Non-pigmented ciliary epithelial cell (primary cell): ENCODE data around the gene CUL9.
"Not testable (repeated sequence)": the region's sequence is repeated elsewhere in the genome, so short reads cannot be mapped to it uniquely, and the experiment has no call there.

ENCODE experiments used
- DNase-seq: peaks from one replicate; pipeline ENCODE4 v3.0.0-alpha.2; 2010; ENCODE audit warnings: low read depth

CUL9 gene

DNA sequence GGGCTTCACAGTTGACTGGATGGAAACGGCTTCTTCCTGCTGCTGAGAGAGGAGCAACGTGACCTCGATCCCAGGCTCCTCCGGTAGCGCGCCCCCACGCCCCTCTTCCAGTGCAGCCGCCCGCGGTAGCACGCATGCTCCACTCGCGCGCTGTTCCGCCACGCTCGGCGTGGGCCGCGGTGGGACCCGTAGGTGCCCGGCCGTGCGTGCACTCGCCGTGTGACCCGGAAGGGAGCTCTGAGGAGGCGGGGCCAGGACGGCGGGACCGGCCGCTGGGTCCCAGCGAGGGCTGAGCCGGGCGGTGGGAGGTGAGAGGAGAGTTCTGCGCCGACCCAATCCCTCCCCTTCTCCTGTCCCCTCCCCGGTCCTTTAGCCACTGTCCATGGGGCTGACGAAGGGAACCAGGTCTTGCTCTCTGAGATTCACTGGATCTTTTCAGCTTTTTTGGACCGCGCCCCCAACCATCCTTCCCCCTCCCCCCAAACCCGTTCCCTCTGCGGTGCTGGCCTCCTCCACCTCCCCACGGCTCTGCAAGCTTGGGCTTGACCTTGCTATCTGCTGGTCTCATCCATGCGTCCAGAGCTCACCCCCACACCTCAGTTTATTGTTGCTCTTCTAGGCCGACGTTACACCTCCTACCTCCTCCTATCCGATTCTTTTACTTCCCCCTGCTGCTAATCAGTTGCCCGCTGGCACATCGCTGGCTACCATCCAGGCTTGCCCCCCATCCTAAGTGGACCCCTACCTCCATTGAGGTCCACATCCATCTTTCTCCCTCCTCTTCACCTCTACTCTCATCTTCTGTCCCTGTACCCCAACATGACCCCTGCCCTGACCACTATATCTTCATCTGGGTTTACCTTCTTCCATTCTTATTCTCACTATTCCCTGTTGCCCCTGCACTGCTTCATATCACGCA, at the start of gene CUL9:
TSS of gene CUL9 (plus strand) at position 255 of the 919 bp plus-strand sequence. CDS start 2,115 bp downstream, outside the sequence.
- no peak for DNase-seq

DNA sequence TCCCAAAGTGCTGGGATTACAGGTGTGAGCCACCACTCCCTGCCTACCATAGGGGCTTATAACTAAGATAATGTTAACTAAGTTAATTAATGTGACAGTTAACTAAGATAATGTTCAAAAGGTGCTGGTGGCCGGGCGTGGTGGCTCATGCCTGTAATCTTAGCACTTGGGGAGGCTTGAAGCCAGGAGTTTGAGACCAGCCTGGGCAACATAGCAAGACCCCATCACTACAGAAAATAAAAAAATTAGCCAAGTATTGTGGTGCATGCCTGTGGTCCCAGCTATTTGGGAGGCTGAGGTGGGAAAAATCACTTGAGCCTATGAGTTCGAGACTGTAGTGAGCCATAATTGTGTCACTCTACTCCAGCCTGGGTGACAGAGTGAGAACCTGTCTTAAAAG, 43.7 kb upstream of the CUL9 start:
- no peak for DNase-seq

DNA sequence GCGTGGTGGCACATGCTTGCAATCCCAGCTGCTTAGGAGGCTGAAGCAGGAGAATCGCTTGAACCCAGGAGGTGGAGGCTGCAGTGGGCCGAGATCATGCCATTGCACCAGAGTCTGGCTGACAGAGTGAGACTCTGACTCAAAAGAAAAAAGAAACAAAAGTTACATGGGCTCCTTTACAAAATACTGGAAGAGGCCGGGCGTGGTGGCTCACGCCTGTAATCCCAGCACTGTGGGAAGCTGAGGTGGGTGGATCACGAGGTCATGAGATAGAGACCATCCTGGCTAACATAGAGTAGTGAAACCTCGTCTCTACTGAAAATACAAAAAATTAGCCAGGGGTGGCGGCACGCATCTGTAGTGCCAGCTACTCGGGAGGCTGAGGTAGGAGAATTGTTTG, 42.0 kb upstream of the CUL9 start:
- DNase-seq: not testable (repeated sequence)

DNA sequence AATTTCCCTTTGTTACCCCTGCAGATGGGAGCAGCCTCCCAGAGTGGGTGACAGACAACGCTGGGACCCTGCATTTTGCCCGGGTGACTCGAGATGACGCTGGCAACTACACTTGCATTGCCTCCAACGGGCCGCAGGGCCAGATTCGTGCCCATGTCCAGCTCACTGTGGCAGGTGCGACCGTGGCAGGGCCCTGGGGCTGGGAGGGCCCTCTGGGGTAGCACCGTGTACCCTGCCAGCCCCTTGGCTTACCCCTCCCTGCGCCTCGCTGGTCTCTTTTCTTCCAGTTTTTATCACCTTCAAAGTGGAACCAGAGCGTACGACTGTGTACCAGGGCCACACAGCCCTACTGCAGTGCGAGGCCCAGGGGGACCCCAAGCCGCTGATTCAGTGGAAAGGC, 40.4 kb upstream of the CUL9 start:
- no peak for DNase-seq

DNA sequence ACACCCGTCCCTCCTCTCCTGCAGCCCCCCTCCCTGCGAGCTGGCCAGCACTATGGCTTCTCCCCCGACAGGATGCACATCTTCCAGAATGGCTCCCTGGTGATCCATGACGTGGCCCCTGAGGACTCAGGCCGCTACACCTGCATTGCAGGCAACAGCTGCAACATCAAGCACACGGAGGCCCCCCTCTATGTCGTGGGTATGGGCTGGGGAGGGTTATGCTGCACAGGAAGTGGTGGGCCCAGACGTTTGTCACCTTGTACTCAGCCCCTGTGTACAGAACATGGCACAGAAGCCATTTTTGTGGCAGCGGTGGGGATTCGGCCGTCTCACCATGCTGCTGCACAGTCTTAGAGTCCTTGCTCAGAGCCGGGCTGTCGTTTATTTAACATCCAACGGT, 39.9 kb upstream of the CUL9 start:
- DNase-seq: no peak

DNA sequence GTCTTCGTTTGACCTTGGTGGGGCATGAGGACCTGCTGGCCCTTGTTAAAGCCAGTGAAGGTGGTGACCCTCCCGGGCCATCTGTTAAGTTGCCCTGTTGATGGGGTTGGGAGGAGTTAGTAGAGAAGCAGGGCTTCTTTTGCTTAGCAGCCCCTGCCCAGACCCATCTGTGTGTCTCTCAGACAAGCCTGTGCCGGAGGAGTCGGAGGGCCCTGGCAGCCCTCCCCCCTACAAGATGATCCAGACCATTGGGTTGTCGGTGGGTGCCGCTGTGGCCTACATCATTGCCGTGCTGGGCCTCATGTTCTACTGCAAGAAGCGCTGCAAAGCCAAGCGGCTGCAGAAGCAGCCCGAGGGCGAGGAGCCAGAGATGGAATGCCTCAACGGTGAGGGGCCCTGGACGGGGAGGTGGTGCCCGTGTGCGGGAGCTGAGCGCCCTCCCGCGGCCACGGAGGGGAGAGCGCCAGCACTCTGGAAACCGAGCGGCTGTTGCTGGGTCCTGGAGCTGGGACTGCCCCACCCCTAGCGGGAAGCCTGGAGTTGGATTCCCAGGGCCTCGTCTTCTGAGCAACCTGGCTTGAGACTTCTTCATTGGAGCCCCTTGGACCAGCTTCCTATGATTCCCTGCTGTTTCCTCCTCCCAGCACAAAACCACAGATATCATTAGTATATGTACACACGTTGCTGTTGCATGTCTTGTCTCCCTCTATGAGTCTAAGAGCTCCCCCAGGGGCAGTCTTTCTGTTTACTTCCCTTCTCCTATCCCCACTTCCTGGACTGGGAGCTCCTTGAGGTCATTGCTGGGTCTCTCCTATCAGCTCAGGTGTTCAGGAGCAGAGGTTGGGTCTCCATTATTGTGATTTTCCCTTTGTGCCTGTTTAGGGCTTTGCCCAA, 38.5 kb upstream of the CUL9 start:
- DNase-seq: peak; percentile 63

DNA sequence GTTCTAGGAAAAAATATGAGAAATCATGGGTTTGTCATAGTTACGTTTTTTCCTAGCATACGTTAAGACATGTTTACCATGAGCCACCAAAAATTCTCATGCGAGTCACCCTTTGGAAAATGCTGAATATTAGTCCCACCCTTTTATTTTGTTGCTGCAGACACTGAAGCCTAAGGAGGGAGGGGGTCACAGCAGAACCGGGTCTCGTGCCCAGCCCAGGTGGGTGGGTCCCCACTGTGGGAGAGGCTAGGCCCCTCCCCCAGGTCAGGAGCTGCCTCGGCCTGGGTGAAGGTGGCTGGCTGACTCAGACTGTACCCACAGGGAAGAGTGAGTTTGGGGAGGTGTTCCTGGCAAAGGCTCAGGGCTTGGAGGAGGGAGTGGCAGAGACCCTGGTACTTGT, 37.1 kb upstream of the CUL9 start:
- no peak for DNase-seq

DNA sequence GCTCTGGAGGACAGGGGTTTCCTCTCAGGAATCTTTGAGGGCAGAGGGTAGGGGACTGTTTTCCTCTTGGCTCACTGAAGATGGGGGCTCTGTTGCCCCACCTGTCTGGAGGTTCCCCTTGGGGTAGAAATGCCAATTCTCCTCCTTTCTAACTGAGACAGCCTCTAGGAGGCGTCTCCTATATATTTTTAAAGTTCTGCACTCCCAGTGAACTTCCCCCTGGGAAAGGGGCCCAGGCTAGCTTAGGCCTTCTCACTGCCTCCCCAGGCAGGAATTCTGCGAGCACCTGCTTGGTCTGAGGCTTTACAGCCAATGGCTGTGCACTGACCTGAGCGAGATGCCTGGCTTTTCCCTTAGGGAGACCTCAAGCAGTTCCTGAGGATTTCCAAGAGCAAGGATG, 35.7 kb upstream of the CUL9 start:
- DNase-seq: no peak

DNA sequence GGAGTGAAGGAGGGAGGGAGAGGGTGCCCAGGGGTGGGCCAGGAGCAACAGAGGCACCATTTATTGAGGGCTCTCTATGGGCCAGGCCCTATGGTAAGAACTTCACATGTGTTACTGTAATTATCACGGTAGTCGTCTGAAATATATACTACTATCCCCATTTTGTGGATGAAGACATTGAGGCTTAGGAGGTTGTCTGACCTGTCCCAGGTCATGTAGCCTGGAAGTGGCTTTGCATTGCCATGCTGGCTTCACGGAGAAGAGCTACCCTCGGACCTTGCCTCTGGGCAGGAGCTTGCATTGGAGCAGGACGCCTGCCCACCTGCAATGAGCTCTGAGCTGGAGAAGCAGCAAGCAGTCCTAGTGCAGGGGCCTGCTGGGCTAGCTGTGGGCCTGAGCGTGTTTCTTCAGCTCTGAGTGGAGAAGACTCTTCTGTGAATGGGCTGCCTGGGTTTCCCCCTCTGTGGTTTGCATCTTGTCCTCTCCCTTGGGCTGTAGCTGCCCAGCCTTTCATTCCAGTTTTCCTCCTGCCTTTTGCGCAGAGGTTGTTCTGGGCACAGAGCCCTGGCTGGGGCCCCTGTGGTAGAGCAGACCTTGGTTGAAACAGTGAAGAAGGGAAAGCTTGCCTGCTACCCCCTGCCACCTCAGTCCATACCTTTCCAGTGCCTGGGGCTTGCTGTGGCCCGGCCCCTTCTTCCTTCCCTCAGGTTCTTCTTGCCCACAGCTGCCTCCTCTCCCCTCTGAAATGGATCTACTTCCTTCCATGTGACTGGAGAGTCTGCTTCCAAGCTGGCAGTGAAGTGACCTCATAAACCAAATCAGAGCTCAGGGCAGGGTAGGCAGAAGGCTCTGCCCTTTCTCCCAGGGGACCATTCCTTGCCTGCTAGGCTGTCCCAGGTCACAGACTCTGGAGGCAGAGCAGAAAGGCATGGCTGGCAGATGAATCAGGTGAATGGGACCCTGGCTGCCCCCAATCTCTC, 35.0 kb upstream of the CUL9 start:
- DNase-seq: no peak

DNA sequence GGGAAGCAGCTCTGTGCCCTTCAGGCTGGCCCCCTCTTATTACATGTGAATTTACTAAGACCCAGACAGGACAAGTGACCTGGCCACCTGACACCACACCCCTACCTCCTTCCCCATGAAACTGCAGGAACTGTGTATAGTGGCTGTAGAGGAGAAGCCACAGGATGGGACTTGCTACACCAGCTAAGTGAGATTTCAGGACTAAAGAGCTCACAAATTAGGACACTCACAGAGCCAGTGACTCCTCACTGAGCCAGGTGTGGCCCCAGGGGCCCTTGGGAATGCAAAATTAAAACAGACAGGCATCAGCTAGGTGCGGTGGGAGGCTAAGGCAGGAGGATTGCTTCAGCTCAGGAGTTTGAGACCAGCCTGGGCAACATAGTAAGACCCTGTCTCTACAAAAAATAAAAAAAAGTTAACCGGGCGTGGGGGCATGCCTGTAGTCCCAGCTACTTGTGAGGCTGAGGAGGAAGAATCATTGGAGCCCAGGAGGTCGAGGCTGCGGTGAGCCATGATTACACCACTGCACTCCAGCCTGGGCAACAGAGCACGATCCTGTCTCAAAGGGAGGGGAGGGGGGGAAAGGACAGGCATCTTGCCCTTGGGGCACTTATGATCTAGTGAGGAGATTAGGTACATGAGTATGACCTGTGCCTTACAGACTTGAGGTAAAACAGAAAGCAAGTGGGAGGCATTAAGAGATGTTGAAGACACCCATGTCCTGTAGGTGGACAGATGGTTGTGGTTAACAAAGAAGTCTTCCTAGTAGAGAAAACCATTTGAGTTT, 34.1 kb upstream of the CUL9 start:
- no peak for DNase-seq

DNA sequence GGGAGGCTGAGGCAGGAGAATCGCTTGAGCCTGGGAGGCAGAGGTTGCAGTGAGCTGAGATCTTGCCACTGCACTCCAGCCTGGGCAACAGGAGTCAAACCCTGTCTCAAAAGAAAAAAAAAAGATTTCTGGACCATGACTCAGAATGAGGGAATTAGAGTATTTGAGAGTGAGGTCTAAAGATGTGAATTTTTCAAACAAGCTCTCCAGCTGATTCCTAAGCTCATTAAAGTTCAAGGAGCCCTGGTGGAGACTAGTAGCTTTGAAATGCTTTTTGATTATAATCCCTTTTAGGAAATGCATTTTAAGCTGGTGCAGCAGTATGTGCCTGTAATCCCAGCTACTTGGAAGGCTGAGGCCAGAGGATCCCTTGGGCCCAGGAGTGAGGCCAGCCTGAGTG, 32.7 kb upstream of the CUL9 start:
- no peak for DNase-seq

DNA sequence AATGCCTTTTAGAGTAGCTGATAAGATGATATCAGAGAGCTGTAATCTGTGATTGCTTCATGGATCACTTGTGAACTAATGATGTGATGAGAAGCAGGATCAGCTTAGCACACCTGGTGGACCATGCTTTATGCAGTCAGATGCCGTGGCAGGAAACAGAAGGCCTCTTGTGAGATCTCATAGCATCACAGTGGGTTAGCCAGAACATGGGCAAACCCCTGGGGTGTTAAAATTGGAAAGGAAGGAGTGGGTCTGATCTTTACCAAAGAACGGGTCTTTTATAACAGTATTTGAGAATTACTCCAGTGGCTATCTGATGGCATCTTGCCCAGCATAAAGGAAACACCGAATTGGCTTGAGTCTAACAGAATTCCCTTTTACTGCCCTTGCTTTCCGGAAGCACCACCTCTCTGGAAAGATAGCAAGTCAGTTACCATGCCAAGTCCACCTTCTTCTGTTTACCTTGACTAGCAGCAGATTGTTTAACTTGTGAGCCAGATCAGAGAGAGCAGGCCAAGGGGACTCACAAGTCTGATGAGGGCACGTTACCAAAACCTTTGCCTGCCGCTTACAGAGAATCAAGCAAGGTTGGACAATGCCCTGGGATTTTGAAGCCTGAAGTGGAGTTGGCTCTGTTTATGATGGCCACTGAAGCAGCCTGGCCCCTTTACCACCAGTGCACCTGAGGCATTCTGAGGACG, 31.8 kb upstream of the CUL9 start:
- DNase-seq: no peak

DNA sequence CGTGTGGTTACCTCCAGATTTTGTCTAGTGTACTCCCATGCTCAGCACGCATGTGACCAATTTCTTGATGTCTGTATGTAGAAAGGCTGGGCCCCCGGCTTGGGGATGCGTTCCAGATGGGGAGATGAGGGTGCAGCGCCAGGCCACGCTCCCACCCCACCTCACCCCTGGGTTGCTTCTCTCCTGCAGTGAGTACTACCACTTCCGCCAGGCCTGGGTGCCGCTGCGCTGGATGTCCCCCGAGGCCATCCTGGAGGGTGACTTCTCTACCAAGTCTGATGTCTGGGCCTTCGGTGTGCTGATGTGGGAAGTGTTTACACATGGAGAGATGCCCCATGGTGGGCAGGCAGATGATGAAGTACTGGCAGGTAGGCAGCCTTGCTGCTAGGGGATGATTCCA, 22.4 kb upstream of the CUL9 start:
- DNase-seq: no peak

DNA sequence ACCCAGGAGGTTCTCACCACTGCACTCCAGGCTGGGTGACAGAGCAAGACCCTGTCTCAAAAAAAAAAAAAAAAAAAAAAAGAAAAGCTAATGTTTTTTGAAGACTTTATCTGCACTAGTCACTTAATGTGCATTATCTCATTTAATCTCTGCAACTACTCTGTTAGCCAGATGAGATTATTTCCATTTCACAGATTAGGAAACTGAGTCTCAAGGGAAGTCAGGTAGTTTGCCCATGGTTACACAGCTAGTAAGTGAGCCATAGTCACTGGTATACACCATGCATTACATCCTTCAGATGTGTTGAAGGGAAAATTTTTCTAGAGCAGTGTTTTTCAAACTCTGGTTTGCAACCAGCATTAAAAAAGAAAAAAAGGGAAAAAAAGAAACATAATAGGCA, 18.1 kb upstream of the CUL9 start:
- no peak for DNase-seq

DNA sequence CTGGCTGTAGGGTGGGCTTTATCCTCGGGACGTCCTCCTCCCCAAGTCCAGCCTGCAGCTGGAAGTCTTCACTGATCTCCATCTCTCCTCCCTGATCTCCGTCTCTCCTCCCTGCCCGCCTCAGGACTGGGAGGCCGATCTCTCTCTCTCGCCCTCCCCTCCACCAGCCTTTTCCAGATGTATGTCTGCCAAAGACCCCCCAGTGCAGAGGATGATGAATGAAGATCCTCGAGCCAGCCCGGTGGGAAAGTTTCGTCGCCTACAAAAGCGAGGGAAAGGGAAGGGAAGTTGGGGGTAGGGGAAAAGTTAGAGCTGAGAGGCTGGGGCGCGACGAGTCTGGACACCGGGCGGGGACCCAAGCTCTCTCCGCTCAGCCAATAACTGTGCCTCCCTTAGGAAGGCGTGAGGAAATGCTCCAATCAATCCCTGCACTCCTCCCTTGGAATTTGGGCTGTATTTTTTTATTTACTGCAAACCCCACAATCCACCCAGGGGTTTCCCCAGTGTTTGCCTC, 11.5 kb upstream of the CUL9 start:
- no peak for DNase-seq

DNA sequence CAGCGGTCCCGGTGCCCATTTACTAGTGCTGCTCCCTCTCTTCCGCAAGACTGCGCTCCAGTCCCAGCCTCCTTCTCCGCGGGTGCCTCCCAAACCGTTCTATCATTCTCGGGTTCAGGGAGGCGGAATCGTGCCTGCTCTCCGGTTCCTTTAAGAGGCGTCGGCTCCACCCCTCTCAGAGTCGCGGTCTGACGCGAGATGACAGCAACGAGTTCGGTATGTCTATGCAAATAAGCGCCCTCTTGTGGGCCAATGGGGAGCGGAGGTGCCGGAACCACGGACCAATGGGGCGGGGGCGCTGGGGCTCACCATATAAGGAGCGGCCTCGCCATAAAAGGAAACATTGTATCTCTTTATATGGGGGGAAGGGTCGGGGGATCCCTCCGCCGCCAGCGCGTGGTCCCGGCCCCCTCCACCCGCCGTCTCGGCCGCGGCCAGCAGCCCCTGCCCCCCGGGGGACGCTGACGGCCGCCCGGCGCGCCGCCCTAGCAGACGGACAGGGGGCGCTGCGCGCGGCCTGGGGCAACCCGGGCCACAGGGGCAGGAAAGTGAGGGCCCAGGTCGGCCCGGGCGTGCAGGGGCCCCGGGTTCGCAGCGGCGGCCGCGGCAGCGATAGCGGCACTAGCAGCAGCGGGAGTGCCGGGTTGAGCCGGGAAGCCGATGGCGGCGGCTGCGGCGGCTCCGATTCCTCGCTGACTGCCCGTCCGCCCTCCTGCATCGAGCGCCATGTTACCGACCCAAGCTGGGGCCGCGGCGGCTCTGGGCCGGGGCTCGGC, 10.9 kb upstream of the CUL9 start, which contains the start of gene SRF:
TSS of gene SRF (plus strand) at position 339 of the 776 bp plus-strand sequence. CDS start at position 727, 388 bp downstream.
- peak; percentile 97 for DNase-seq

DNA sequence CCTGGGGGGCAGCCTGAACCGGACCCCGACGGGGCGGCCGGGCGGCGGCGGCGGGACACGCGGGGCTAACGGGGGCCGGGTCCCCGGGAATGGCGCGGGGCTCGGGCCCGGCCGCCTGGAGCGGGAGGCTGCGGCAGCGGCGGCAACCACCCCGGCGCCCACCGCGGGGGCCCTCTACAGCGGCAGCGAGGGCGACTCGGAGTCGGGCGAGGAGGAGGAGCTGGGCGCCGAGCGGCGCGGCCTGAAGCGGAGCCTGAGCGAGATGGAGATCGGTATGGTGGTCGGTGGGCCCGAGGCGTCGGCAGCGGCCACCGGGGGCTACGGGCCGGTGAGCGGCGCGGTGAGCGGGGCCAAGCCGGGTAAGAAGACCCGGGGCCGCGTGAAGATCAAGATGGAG, 10.3 kb upstream of the CUL9 start:
- DNase-seq: no peak

DNA sequence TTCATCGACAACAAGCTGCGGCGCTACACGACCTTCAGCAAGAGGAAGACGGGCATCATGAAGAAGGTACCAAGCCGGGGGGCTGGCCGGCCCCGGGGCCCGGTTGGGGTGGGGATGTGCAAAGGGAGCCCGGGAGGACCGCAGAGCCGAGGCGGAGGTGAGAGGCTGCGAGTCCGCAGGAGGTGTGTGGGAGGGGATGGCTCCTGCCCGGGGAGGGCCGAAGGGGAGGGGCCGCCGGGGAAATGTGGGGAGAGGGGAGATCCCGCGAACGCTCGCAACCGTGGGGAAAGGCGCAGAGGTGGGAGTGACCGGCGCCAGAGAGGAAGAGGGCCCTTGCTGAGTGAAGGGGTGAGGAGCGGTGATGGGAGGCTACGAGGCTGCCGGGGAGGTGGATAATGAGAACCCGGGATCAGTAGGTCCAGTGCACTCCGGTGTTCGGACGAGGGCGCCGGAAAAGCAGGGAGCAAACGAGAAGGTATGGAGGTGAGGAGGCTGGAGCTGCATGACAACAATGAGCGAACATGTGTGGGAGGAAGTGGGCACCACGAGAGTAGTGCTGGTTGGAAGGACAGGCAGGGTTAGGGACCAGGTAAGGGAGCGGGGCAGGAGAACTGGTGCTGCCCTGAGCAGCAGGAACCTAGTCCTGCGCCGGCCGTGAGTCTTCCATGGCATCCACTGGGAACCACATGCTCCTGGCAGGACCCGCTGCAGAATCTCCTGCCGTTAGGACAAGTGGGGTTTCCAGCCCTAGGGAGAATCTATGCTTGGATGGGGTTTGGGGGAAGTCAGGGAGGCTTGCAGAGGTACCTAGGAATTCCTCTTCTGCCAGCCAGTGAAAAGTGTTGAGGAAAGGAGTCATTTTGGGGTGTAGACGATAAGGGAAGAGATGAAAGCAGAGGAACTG, 9.6 kb upstream of the CUL9 start:
- no peak for DNase-seq
